ENCODE results near the gene NMT1. TPM values are rescaled to one million over a fixed set of nuclear protein-coding genes. Genes with fewer than 3 reads are reported as not detected.

The NMT1 gene
- total RNA-seq, 1 donor from 2014 or later: 118 TPM

DNA sequence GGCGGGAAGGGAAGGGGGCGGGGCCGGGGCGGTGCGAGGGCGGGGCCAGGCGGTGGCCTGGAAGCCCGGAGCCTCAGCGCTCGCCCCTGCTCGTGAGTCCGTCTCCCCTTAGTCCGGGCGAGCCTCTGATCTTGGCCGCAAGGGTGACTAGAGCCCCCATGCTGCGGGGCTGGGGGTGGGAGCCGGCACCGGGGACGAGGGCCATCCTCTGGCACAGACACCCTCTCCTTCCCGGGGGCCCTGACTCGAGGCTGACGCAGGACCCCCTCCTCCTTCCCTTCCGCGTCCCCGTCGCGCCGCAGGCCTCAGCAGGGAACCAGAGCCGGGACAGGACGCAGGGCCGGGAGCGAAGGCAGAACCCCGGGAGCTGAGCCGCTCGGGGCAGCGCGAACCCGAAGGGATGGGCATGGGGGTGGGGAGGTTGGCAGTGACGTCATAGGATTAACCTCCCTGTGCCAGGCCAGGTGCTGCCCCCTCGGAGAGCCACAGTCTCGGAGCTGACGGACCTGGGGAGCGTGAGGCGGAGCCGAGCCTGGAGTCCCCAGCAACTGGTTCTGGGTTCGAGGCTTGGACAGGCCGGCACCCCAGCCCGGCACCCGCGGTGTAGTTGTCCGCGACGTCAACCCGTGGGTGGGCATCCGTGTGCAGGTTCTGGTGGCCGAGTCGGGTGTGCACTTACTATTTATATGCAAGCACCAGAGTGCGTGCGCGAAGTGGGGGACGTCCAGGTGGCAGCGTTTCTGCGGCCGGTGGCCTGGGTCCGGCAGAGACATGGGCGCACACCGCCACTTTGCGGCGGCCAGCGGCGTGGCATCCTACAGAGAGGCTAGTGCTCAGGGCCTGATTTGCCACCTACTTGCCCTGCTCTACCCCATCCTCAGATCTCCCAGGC lies 71.7 kb downstream of the NMT1 start:
- Mint-ChIP-seq H3K27me3 (ENCODE audit: low read depth) (peaks cover 4% of the 10 kb centered on the region), H3K4me3 (peak overlapping the region; percentile 91), H3K36me3 (ENCODE audit: low read depth) (no peaks in the 10 kb centered on the region), H3K4me1 (peaks cover 12% of the 10 kb centered on the region), H3K27ac (ENCODE audit: unreplicated experiment) (peak overlapping the region; percentile 86), H3K9me3 (no peaks in the 10 kb centered on the region)
- peak; percentile 68 for DNase-seq (ENCODE audit: low read depth, low spot score)
- TF ChIP-seq CTCF (conservative IDR thresholded peaks at IDR 0.05): peak; percentile 77

GRCh38 chr17:45135192-45135977 lies 74.3 kb downstream of the NMT1 start, which contains the start of gene ACBD4:
ACBD4 (plus strand) TSS chr17:45135687; CDS start chr17:45136145, 458 bp downstream.
- Mint-ChIP-seq H3K9me3 (no peaks in the 10 kb centered on the region), H3K27me3 (ENCODE audit: low read depth) (peaks cover 4% of the 10 kb centered on the region), H3K4me3 (peak within 1 kb of the TSS; percentile 88), H3K36me3 (ENCODE audit: low read depth) (no peaks in the 10 kb centered on the region), H3K4me1 (peaks cover 10% of the 10 kb centered on the region), H3K27ac (ENCODE audit: unreplicated experiment) (no peak within 1 kb of the TSS)
- DNase-seq (ENCODE audit: low read depth, low spot score): peak; percentile 99
- TF ChIP-seq CTCF (conservative IDR thresholded peaks at IDR 0.05): peak; percentile 100

DNA sequence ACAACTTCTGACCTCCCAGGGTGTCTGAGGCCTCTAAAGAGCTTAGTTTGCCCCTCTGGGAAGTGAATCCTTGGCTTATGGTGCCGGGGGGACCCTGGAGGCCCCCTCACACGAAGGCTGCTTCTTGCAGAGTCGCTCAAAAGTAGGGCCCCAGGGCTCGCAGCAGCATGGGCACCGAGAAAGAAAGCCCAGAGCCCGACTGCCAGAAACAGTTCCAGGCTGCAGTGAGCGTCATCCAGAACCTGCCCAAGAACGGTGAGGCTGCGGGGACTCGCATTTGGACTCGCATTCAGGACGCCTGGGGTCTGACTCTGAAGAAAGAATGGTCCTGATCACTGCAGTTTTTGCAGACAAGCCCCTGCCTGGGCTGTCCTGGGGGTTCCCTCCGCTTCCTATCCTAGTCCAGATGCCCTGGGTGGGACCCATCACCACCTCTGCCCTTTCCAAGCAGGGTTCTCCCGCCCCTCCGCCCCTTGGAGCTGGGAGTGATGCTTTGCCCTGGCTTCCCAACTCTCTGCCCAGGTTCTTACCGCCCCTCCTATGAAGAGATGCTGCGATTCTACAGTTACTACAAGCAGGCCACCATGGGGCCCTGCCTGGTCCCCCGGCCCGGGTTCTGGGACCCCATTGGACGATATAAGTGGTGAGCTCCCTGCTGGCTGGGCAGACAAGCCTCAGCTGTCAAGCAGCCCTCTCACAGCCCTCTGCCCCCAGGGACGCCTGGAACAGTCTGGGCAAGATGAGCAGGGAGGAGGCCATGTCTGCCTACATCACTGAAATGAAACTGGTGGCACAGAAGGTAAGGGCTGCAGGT lies 75.1 kb downstream of the NMT1 start:
- Mint-ChIP-seq H3K36me3 (ENCODE audit: low read depth) (no peaks in the 10 kb centered on the region), H3K9me3 (no peaks in the 10 kb centered on the region), H3K4me3 (peak overlapping the region; percentile 88), H3K27me3 (ENCODE audit: low read depth) (peaks cover 4% of the 10 kb centered on the region), H3K4me1 (peaks cover 14% of the 10 kb centered on the region), H3K27ac (ENCODE audit: unreplicated experiment) (no peak overlapping the region)
- DNase-seq (ENCODE audit: low read depth, low spot score): no peak
- no peak for TF ChIP-seq CTCF (conservative IDR thresholded peaks at IDR 0.05)

DNA sequence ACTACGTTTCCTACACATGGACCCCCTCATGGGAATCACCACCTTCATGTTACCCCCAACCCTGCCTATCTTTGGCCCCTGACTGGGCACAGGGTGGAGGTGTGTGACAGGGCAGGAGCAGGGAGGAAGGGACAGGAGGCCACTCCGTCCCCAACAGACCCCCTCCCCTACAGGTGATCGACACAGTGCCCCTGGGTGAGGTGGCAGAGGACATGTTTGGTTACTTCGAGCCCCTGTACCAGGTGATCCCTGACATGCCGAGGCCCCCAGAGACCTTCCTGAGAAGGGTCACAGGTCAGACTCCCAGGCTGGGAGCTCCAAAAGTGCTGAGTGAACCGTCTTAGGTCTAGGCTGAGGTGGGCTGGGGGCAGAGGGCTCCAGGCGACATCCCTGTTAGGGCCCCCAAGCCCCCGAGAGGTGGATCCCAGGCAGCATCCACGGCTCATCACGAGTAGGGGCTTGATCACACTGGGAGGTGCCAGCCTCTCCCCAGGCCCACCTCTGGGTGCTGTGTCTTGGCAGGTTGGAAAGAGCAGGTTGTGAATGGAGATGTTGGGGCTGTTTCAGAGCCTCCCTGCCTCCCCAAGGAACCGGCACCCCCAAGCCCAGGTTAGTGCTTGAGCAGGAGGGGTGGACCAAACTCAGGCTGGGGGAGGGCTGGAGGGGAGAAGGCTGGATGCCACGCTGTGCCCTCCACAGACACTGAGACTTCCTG lies 75.9 kb downstream of the NMT1 start:
- Mint-ChIP-seq H3K4me1 (peaks cover 14% of the 10 kb centered on the region), H3K27ac (ENCODE audit: unreplicated experiment) (no peak overlapping the region), H3K27me3 (ENCODE audit: low read depth) (peaks cover 4% of the 10 kb centered on the region), H3K36me3 (ENCODE audit: low read depth) (no peaks in the 10 kb centered on the region), H3K9me3 (no peaks in the 10 kb centered on the region), H3K4me3 (peak overlapping the region; percentile 61)
- no peak for DNase-seq (ENCODE audit: low read depth, low spot score)
- TF ChIP-seq CTCF (conservative IDR thresholded peaks at IDR 0.05): no peak

All from neural crest cell (in vitro differentiated cells).